Brain microvascular endothelial cell (primary cell): ENCODE measurements around the gene BCL11B.

Experiments
- DNase-seq: peaks from one replicate; pipeline ENCODE4 v3.0.0-alpha.2; 2020
- H3K27ac ChIP-seq: fragments of 250-450 bp; sonication (Bioruptor Pico); 2 replicates; pipeline ENCODE4 v1.5.1; 2020; ENCODE audit warnings: mild to moderate bottlenecking, moderate library complexity
- H3K27me3 ChIP-seq: fragments of 250-450 bp; sonication (Bioruptor Pico); replicated peaks from 2 replicates; pipeline ENCODE4 v1.5.1; 2020; ENCODE audit warnings: mild to moderate bottlenecking
- H3K36me3 ChIP-seq: fragments of 250-450 bp; sonication (Bioruptor Pico); replicated peaks from 2 replicates; pipeline ENCODE4 v1.5.1; 2020; ENCODE audit warnings: mild to moderate bottlenecking
- H3K4me3 ChIP-seq: 2 replicates; pipeline ENCODE4 v1.5.1; 2011; ENCODE audit warnings: low read depth, mild to moderate bottlenecking, control low read depth, low read length, moderate library complexity
- CTCF ChIP-seq: IDR thresholded peaks from 2 replicates; pipeline ENCODE4 v1.5.1; 2011; ENCODE audit warnings: low read depth, mild to moderate bottlenecking, moderate library complexity, low read length, control low read depth, inconsistent platforms; ENCODE audit errors: missing control alignments
- in situ Hi-C: cut with HindIII; loops from 2 replicates; pipeline ENCODE4 v1.10.0; 2017; ENCODE audit warnings: low sequenced_read_pairs, low pct_ligation_motif_present

BCL11B gene

DNA sequence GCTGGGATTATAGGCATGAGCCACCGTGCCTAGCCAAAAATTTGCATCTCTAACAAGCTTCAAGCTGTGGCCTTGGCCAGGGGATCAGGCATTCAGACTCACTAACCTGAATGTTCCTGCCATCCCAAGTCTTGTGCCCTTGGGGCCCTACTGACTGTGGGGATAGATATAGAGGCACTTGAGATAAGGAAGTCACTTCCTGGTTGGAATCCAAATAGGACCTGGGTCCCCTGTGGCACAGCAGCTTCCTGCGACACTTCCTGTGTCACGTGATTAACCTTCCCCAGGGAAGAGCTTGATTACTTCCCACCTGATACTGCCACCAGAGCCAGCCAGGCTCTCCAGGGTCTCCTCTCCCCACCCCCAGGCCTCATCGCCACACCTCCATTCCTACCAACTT is 128.2 kb downstream of the BCL11B start:
- Histone ChIP-seq H3K4me3 (no peak overlapping the region), H3K36me3 (no peaks in the 10 kb centered on the region), H3K27ac (no peak overlapping the region), H3K27me3 (no peaks in the 10 kb centered on the region)
- in situ Hi-C loops: no loop called here
- TF ChIP-seq CTCF: no peak
- DNase-seq: no peak

DNA sequence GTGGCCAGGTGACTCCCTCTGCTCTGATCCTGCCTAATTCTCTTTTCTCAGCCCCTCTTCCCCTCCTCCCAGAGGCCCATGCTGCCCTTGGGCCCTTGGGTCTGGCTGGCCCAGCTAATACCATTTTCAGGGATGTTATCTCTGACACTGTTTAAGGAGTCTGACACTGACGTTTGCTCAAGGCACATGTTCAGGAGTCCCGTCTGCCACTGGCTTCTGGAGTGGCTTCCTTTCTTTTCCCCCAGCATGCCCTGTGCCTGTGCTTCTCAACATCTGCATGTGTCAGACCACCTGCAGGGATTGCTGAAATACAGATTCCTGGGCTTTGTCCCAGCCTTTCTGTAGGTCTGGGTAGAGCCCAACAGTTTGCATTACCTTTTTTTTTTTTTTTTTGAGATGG is 128.9 kb downstream of the BCL11B start:
- Histone ChIP-seq H3K36me3 (no peaks in the 10 kb centered on the region), H3K27me3 (no peaks in the 10 kb centered on the region), H3K4me3 (no peak overlapping the region), H3K27ac (no peak overlapping the region)
- in situ Hi-C loops: no loop called here
- DNase-seq: no peak
- no peak for TF ChIP-seq CTCF

DNA sequence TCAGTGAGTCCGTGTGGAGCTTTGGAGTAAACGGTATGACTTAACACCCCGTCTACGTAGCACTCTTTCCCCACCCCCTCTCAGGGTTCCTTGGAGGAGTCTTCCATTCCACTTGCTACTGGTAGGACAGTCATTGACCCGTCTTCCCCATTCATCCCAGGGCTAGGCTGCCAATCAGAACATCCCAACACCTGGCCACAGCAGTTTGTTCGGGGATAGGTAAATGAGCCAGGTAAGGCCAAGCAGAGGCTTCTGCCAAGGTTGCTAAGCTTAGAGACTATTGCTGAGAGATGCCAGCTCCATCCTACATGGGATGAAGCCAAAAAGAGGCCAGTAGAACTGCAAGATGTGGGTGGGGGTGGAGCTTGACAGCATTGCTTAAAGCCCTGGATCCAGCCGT is 130.8 kb downstream of the BCL11B start:
- no peak for TF ChIP-seq CTCF
- in situ Hi-C loops: no loop called here
- Histone ChIP-seq H3K27me3 (no peaks in the 10 kb centered on the region), H3K36me3 (no peaks in the 10 kb centered on the region), H3K27ac (no peak overlapping the region), H3K4me3 (no peak overlapping the region)
- DNase-seq: no peak

DNA sequence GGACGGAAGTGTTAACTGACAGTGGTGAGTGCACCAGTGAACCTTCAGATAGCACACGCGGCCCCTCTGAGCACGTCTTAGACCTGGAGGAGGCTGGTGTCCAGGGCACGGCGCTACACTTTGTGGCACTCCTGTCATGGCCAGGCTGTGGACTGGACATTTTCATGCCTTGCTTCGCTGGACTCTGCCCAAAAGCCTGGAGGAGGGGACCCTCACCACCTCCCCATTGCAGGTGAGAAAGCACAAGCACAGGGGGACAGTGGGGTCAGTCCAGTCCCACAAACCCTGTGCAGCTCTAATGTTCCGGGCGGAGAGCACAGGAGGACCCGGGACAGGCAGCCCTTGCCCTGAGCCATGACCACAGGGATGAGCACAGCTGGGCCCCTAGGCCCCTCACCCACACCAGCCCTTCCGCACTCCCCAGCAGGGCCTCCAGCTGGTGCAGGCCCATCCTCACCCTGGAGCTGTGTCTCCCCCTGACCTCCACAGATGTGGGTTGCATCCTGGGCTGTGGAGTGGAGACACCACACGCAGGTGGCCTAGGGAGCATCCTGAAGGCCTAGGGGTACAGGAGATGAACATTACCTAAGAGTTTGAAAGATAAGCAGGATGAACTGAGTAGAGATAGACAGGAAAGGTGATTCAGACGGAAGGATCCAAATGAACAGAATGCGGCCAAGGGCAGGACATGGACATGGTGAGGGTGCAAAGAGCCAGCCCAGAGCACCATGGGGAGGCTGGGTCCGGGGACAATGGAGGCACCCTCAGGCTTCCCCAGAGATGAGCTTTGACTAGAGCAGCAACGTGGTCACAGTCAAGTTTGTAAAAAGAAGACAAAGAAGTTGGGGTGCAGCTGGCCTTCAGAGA is 132.8 kb downstream of the BCL11B start:
- in situ Hi-C loops: no loop called here
- no peak for DNase-seq
- TF ChIP-seq CTCF: no peak
- Histone ChIP-seq H3K27me3 (no peaks in the 10 kb centered on the region), H3K27ac (no peak overlapping the region), H3K4me3 (no peak overlapping the region), H3K36me3 (no peaks in the 10 kb centered on the region)

DNA sequence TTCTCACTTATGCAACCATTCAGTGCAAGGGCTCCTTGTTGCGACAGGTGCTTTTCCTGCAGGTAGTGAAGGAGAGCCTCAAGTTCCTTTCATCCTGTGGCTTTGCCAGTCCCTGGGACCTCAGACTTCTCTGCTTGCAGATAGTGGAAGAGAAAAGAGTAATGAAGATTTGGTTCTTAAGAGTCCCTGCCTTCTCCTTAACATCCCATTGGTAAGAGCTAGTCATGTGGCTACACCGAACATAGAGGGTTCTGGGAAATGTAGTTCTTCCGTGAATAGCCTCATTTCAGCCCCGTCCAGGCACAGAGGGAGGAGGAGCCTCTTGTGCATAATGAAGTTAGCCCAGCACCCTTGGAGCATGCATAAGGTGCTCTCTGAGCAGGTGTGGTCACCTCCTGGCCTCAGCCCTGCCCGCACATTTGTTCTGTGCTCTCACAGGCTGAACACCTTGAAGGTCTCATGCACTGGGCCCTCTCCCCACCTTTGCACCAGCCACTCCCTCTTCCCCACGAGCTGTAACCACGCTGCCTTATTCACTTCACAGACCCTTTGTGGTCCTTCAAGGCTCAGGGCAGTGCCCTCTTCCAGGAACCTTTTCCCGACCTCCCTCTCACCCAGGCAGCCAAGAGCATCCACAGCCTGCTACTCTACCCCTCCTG is 134.0 kb downstream of the BCL11B start:
- no peak for DNase-seq
- Histone ChIP-seq H3K36me3 (no peaks in the 10 kb centered on the region), H3K27me3 (no peaks in the 10 kb centered on the region), H3K4me3 (no peak overlapping the region), H3K27ac (no peak overlapping the region)
- no peak for TF ChIP-seq CTCF
- in situ Hi-C loops: no loop called here
